K562 (cell line): ENCODE data around the gene MRPL58. TPM values are rescaled to one million over a fixed set of nuclear protein-coding genes. Genes with fewer than 3 reads are reported as not detected.

Experiments used
- CTCFL ChIP-seq: IDR thresholded peaks from 2 replicates; pipeline ENCODE4 v1.6.1; 2011; ENCODE audit warnings: borderline replicate concordance, low read depth, mild to moderate bottlenecking, moderate library complexity, low read length; ENCODE audit not compliant: insufficient read depth, poor library complexity, severe bottlenecking
- GTF2A2 ChIP-seq: IDR thresholded peaks from 2 replicates; pipeline ENCODE4 v1.6.1; 2016; ENCODE audit warnings: mild to moderate bottlenecking, missing genetic modification characterization, missing compliant biosample characterization
- HINFP ChIP-seq: fragments of 450-650 bp; conservative IDR thresholded peaks from 2 replicates; pipeline ENCODE4 v1.6.1; 2016; ENCODE audit warnings: missing genetic modification characterization, low read depth, mild to moderate bottlenecking, control low read depth, missing compliant biosample characterization
- MAZ ChIP-seq, 2 experiments: fragments of 450-650 bp in 1 of 2; sonication (generic) in 1 of 2; formaldehyde crosslinking; IDR thresholded peaks in 1 of 2; conservative IDR thresholded peaks in 1 of 2; 2 replicates each; pipeline versions ENCODE4 v1.4.0 to v1.5.0; 2020; ENCODE audit warnings: mild to moderate bottlenecking in 1 of 2, missing genetic modification reagents in 1 of 2
- MEIS2 ChIP-seq: fragments of 450-650 bp; IDR thresholded peaks from 2 replicates; pipeline ENCODE4 v1.6.1; 2014; ENCODE audit warnings: mild to moderate bottlenecking; ENCODE audit not compliant: partially characterized antibody
- NFIX ChIP-seq: fragments of 250-450 bp; sonication (Bioruptor Pico); IDR thresholded peaks from 2 replicates; pipeline ENCODE4 v1.4.0; 2020; ENCODE audit warnings: low read depth, mild to moderate bottlenecking, moderate library complexity
- NR2C2 ChIP-seq, 2 experiments: fragments of 200-800 bp in 1 of 2; sonication (Bioruptor generic) in 1 of 2; sonication (generic) in 1 of 2; formaldehyde crosslinking in 1 of 2; IDR thresholded peaks; 2 replicates each; pipeline versions ENCODE4 v1.6.1 to v1.8.0; 2016 to 2022; ENCODE audit warnings: mild to moderate bottlenecking in 1 of 2, missing compliant biosample characterization in 1 of 2, missing genetic modification characterization in 1 of 2, missing genetic modification reagents in 1 of 2
- POLR2B ChIP-seq: fragments of 450-650 bp; IDR thresholded peaks from 2 replicates; pipeline ENCODE4 v1.6.1; 2018; ENCODE audit warnings: low read depth; ENCODE audit not compliant: partially characterized antibody
- SMARCB1 ChIP-seq: IDR thresholded peaks from 2 replicates; pipeline ENCODE4 v1.6.1; 2011; ENCODE audit warnings: improper control_type of control experiment, low read depth; ENCODE audit not compliant: insufficient read length
- ZFP30 ChIP-seq: fragments of 250-450 bp; sonication (Bioruptor Pico); IDR thresholded peaks from 2 replicates; pipeline ENCODE4 v1.8.0; 2022; ENCODE audit warnings: moderate library complexity, mild to moderate bottlenecking, inconsistent platforms, borderline replicate concordance
- ZFP91 ChIP-seq: sonication (generic); formaldehyde crosslinking; IDR thresholded peaks from 2 replicates; pipeline ENCODE4 v1.8.0; 2022; ENCODE audit warnings: mild to moderate bottlenecking, missing genetic modification reagents
- ZNF133 ChIP-seq: fragments of 250-450 bp; sonication (Bioruptor Pico); IDR thresholded peaks from 2 replicates; pipeline ENCODE4 v1.4.0; 2020; ENCODE audit warnings: mild to moderate bottlenecking
- ZNF224 ChIP-seq: sonication (generic); formaldehyde crosslinking; IDR thresholded peaks from 2 replicates; pipeline ENCODE4 v1.8.0; 2022; ENCODE audit warnings: mild to moderate bottlenecking, missing genetic modification reagents
- ZNF280B ChIP-seq: fragments of 250-450 bp; sonication (Bioruptor Pico); IDR thresholded peaks from 2 replicates; pipeline ENCODE4 v1.5.1; 2021; ENCODE audit warnings: mild to moderate bottlenecking
- ZNF398 ChIP-seq: fragments of 250-450 bp; sonication (Bioruptor Pico); IDR thresholded peaks from 2 replicates; pipeline ENCODE4 v1.8.0; 2021; ENCODE audit warnings: moderate library complexity, mild to moderate bottlenecking, inconsistent platforms
- ZNF696 ChIP-seq: fragments of 250-450 bp; sonication (Bioruptor Pico); conservative IDR thresholded peaks from 2 replicates; pipeline ENCODE4 v1.4.0; 2020; ENCODE audit warnings: mild to moderate bottlenecking, moderate library complexity
- ZNF717 ChIP-seq: fragments of 250-450 bp; sonication (Bioruptor Pico); IDR thresholded peaks from 2 replicates; pipeline ENCODE4 v1.5.0; 2021
- polyA plus RNA-seq, 8 experiments: library from polyadenylated mRNA; depleted of rRNA in 4 of 8; stranded (reverse) in 5 of 8; unstranded in 3 of 8; fragments of >200 nt; fragmentation: Nextera tagmentation in 2 of 8; fragmentation: Illumina TruSeq in 1 of 8; extraction: Ambion mirVana in 2 of 8; extraction: Trizol in 1 of 8; gene quantifications; 2 replicates each; pipeline versions ENCODE4 v1.2.1 to v1.2.3, GENCODE V29; 2011 to 2014; ENCODE audit warnings: inconsistent platforms in 1 of 8, missing spikeins in 1 of 8
- total RNA-seq, 7 experiments: library from RNA; depleted of rRNA in 6 of 7; stranded (reverse); fragments of >200 nt in 6 of 7; fragmentation: Illumina TruSeq in 2 of 7; extraction: Trizol in 2 of 7; gene quantifications; 2 replicates each; pipeline versions ENCODE4 v1.2.1 to v1.2.3, GENCODE V29; 2011 to 2021; ENCODE audit warnings: low replicate concordance in 1 of 7

The MRPL58 gene
- total and polyA plus RNA-seq, 9 of the 15 experiments (the other 6 are each of a cell fraction or from before 2014, with no cell fraction given), result 30.8 to 107 (median 72.4) TPM

GRCh38 chr17:74981979-74982662, 30.3 kb upstream of the MRPL58 start (continued):
- no peak for TF ChIP-seq ZNF398 (CRISPR knock-in tag)
- TF ChIP-seq ZNF280B (CRISPR knock-in tag), result no peak
- no peak for TF ChIP-seq HINFP (tag)
- no peak for TF ChIP-seq NFIX
- no peak for TF ChIP-seq ZNF133
- no peak for TF ChIP-seq ZFP30 (CRISPR knock-in tag)
- TF ChIP-seq SMARCB1, result no peak
- peak; percentile 91 to 95 for TF ChIP-seq MAZ (CRISPR knock-in tag; conservative IDR thresholded peaks at IDR 0.05 in 1 of 2, IDR thresholded peaks at IDR 0.05 in 1 of 2)
- TF ChIP-seq ZNF696 (CRISPR knock-in tag), result no peak
- TF ChIP-seq ZNF224 (CRISPR knock-in tag), result peak; percentile 25; the same call in 1 of the 2 replicates
- peak; percentile 91 for TF ChIP-seq POLR2B
- no peak for TF ChIP-seq GTF2A2 (tag)
- peak; percentile 73; the same call in 1 of the 2 replicates for TF ChIP-seq NR2C2 (CRISPR knock-in tag; IDR thresholded peaks at IDR 0.05)
- peak; percentile 93 for TF ChIP-seq NR2C2 (tag; IDR thresholded peaks at IDR 0.05)
- TF ChIP-seq ZFP91, result peak; percentile 61; the same call in 1 of the 2 replicates
- TF ChIP-seq CTCFL, result peak; percentile 34
- TF ChIP-seq ZNF717 (CRISPR knock-in tag), result no peak
- peak; percentile 6 for TF ChIP-seq MEIS2
